A673 (cell line): ENCODE data around the gene GPR22.

Source experiments
- EZH2 ChIP-seq: fragments of 200-600 bp; sonication (generic); IDR thresholded peaks from 2 replicates; pipeline ENCODE4 v1.6.1; 2017; ENCODE audit warnings: borderline replicate concordance, low read depth, mild to moderate bottlenecking, mixed read lengths, antibody characterized with exemption, low read length; ENCODE audit not compliant: poor library complexity, severe bottlenecking
- TF ChIP-seq, protein P1 (sequence below): fragments of 300-800, 200-600 bp; sonication (generic); conservative IDR thresholded peaks from 2 replicates; pipeline ENCODE4 v1.5.1; 2017; ENCODE audit warnings: low read depth, mild to moderate bottlenecking, antibody characterized with exemption, low read length, moderate library complexity, mixed read lengths

DNA sequence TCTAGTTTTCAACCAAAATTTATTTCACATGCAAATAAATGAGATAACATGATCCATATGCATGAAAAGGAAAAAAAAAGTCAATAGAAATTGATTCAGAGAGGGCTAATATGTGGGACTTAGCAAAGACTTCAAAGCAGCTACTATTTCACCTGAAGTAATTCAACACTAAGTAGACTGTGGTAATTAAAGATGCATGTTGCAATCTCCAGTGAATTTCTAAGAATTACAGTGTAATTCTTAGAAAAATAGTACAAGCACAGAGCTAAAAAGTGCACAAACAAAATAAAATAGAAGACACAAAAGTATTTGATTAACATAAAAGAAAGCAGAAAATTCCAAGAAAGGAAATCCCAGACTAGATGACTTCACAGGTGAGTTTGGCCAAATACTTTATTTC, 25.7 kb downstream of the GPR22 start:
- TF ChIP-seq EZH2 = no peak
- TF ChIP-seq, protein P1, sequence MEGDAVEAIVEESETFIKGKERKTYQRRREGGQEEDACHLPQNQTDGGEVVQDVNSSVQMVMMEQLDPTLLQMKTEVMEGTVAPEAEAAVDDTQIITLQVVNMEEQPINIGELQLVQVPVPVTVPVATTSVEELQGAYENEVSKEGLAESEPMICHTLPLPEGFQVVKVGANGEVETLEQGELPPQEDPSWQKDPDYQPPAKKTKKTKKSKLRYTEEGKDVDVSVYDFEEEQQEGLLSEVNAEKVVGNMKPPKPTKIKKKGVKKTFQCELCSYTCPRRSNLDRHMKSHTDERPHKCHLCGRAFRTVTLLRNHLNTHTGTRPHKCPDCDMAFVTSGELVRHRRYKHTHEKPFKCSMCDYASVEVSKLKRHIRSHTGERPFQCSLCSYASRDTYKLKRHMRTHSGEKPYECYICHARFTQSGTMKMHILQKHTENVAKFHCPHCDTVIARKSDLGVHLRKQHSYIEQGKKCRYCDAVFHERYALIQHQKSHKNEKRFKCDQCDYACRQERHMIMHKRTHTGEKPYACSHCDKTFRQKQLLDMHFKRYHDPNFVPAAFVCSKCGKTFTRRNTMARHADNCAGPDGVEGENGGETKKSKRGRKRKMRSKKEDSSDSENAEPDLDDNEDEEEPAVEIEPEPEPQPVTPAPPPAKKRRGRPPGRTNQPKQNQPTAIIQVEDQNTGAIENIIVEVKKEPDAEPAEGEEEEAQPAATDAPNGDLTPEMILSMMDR = no peak
